H4 (cell line): Measurements from ENCODE around the gene DNER. TPM values are rescaled to one million over a fixed set of nuclear protein-coding genes. Genes with fewer than 3 reads are reported as not detected.
"Not testable (repeated sequence)": the region's sequence is repeated elsewhere in the genome, so short reads cannot be mapped to it uniquely, and the experiment has no call there.

Experiments used
- DNase-seq: peaks from one replicate; pipeline ENCODE4 v3.0.0-alpha.2; 2015; ENCODE audit warnings: low spot score
- total RNA-seq: library from RNA; depleted of rRNA; stranded (reverse); fragments of >200 nt; shearing (Covaris generic); gene quantifications from 2 replicates; pipeline ENCODE4 v1.2.3, GENCODE V29; 2014

The DNER gene
- total RNA-seq, 1 experiment from 2014 or later, result 8.7 TPM

- DNase-seq, result no peak
Measured at GRCh38 chr2:229718057-229718456, 3.7 kb upstream of the DNER start.

- peak; percentile 49 for DNase-seq
Measured at GRCh38 chr2:229715895-229716507, 1.6 kb upstream of the DNER start.

DNA sequence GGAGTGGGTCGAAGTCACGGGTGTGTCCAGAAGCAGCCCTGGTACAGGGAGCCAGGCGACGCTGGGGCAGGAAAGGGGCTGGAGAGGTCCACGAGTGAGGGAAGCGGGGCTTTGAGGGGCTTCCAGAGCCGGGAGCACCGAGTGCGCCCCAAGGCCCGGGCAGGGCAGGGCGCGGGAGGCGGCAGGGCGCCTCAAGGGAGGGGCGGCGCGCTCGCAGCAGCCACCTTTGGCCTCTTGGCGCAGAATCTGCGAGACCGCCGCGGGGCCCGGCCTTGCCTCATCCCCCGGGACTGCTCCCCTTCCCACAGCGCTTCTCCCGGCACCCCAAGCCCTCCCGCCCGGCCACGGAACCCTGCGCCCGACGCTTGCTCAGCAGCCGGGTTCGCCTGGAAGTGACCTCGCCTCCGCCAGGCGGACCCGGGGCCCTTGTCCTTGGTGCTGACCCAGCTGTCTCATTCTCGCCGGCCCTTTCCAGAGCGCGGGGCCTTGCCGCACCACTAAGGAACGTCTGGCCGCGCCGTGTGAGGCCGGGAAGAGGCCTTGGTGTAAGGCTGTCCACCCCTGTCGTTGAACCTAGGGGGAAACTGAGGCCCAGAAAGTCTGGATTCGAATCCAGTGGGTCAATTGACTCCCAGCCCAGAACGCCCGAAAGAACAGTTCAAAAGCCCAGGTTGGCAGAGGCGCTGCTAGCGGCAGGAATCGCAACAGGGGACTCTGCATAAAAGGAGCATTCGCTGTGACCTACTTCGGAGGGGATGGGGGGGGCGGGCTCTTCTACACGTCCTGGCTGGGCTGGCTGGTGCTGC is 584 bp upstream of the DNER start:
- DNase-seq, result peak; percentile 38

- peak; percentile 19 for DNase-seq
Measured at GRCh38 chr2:229713371-229714079, 830 bp downstream of the DNER start.

DNA sequence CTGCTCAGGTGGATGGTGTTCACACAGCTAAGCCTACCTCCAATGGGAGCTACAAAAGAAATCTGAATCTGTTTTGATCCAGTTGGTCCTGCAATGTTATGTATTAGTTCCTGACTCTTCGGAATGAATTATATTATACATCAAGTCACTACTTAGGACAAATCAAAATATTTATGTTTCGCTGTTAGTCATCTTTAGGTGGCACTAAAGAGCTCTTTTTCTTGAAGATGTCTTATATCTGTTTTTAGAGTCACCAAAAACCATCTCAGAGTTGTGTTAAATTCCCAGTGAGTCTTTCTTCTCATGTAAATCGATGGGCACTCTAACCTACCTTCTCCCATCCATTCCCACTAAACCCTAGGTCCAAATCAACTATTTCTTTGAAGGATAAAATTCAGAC is 2.2 kb downstream of the DNER start:
- peak; percentile 27 for DNase-seq

- no peak for DNase-seq
Measured at GRCh38 chr2:229708335-229708734, 6.0 kb downstream of the DNER start.

GRCh38 chr2:229703909-229704630 is 10.3 kb downstream of the DNER start:
- no peak for DNase-seq

DNA sequence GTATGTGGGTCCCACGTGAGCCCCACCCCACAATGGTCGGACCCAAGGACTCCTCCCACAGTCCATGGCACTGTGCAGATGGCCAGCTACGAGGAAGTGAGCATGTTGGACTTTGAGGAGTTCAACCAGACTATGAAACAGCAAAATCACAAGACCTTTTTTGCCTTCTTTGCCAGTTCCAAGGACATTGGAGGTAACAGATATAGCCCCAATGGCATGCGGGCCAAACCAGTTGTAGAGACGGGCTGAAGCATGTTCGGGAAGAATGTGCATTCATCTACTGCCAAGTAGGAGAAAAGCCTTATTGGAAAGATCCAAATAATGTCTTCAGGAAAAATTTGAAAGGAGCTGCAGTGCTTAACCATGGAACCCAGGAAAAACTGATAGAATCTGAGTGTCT is 12.6 kb downstream of the DNER start:
- no peak for DNase-seq

- DNase-seq, result no peak
Measured at GRCh38 chr2:229701062-229701461, 13.3 kb downstream of the DNER start.

DNA sequence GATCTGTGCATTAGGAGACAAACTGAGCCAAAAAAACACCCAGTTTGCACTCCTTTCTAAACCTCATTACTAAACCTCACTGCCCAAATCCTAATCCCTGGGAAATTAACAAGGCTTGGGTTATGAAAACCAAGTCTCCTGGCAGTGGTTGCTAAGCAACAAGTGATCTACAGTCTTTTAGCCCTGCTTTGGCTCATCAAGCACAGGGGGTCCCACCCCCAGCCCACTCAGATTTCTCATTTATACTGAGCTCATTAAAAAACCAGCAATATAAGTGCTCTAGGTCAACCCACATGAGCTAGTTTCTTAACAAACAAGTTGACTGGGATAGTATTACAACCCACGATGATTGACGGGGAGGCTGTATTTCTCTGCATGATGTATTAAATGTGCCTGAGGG is 18.4 kb downstream of the DNER start:
- DNase-seq, result no peak

GRCh38 chr2:229693845-229694244 is 20.5 kb downstream of the DNER start:
- DNase-seq, result not testable (repeated sequence)

DNA sequence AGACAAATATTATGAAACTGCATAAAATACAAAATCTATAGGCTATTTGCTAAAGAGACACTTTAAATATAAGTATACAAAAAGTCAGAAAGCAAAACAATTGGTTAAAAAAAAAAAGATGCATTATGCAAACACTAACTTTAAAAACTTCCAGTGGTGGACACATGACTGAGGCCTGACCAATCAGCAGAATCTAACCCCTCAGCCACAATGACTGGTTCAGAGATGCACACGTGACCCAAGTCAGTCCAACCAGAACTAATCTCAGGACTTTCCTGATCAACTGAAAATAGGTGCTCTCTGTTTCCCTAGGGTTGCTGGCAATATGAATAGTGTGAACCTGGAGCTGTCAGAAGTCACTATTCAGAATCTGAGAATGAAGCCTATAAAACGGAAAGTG is 22.7 kb downstream of the DNER start:
- no peak for DNase-seq

GRCh38 chr2:229689307-229689839 is 25.0 kb downstream of the DNER start:
- DNase-seq, result no peak

GRCh38 chr2:229688141-229688540 is 26.2 kb downstream of the DNER start:
- DNase-seq, result no peak

DNA sequence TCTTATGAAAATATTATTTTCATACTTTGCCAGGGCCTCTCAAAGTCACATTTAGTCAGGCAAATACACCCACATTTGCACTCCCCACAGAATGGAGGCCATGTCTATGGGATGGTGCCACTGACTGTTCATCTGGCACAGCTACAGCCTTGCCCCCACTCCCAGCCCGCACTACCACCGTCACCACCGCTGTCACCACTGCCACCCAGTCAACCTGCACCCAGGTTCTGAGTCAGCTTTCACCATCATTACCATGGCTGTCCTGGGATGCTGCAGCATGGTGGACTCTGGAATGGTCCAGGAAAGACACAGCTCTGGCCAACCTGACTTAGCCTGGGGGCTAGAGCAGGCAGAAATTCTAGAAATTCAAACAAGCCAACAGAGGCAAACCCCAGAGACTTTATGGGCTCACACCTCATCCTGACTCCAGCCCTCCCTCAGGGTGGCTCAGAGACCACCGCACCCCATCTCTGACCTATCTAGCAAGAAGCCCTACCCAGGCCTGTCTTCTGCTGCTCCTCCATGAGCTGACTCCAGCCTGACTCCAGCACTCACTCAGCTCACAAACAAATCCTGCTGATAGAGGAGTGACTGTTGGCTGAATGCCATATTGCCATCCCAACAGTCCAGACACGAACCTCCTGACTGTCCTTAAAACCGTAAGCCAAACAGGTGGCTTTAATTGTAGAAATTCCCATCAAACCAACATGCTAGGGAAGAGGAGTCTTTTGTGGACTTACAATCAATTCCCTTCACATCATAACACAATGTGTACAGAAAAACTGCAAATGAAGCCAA is 28.0 kb downstream of the DNER start:
- no peak for DNase-seq

- no peak for DNase-seq
Measured at GRCh38 chr2:229684942-229685562, 29.3 kb downstream of the DNER start.

GRCh38 chr2:229679393-229680125 is 34.8 kb downstream of the DNER start:
- DNase-seq, result no peak

DNA sequence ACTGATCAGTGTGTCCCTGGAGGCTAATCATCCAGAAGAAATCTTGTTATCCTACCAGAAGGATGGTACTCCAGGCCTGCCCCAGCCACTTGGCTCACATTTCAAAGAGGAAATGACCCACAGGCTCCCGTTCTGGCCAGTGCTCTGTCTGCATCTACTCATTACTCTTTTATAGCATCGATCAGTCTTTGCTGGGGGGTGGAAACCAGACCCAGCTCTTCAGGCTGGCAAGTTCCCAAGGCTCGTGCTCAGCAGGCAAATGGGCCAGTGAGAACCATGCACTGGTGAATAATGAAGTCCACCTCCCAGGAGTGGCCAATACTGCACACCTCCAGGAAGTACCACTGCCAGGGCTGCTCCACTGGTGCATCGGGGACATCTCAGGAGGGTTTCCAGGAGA is 38.8 kb downstream of the DNER start:
- DNase-seq, result no peak

DNA sequence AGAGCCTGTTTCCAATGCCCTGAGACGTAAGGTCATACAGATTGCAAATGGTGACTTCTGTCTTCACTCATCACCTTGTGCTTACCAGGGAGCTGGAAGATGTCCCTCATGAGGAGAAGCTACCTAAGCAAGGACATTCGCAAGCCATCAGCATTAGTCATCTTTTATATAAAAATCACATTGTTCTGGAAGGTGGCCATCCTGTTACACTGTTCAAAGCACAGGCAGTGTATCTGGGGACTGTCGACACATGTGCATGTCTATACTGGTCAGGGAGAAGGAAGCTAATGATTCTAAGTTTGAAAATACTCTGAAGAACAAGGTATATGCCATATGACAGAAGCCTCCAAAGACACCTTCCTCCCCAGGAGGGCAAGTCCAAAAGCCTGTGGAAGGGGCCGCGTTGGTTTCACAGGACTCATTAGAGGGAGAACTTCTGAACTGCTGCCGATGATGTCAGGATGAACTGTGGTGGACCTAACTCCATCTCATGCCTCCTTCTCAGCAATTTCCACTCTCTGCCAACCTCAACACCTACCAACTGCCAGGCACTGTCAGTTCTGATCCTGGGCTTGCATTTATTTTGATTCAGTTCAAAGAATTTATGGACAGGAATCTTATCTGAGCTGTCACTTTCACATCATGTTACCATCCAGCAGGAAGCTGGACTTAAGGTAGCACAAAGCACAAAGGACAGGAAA is 39.4 kb downstream of the DNER start:
- DNase-seq, result no peak
